Skin epidermis (tissue), 12 donors: ENCODE measurements around the gene MAP1S.

Experiments
- H3K27ac ChIP-seq, 21 experiments: fragments of 200-600 bp; sonication (generic) in 11 of 21; one replicate each; pipeline ENCODE4 v1.5.0; 2020; ENCODE audit warnings: mild to moderate bottlenecking in 3 of 21, inconsistent platforms in 2 of 21, moderate library complexity in 2 of 21
- H3K4me3 ChIP-seq, 7 experiments: fragments of 200-600 bp; sonication (generic) in 2 of 7; one replicate each; pipeline ENCODE4 v1.5.0; 2020; ENCODE audit warnings: inconsistent platforms in 2 of 7, mild to moderate bottlenecking in 2 of 7, moderate library complexity in 1 of 7

MAP1S gene, protein sequence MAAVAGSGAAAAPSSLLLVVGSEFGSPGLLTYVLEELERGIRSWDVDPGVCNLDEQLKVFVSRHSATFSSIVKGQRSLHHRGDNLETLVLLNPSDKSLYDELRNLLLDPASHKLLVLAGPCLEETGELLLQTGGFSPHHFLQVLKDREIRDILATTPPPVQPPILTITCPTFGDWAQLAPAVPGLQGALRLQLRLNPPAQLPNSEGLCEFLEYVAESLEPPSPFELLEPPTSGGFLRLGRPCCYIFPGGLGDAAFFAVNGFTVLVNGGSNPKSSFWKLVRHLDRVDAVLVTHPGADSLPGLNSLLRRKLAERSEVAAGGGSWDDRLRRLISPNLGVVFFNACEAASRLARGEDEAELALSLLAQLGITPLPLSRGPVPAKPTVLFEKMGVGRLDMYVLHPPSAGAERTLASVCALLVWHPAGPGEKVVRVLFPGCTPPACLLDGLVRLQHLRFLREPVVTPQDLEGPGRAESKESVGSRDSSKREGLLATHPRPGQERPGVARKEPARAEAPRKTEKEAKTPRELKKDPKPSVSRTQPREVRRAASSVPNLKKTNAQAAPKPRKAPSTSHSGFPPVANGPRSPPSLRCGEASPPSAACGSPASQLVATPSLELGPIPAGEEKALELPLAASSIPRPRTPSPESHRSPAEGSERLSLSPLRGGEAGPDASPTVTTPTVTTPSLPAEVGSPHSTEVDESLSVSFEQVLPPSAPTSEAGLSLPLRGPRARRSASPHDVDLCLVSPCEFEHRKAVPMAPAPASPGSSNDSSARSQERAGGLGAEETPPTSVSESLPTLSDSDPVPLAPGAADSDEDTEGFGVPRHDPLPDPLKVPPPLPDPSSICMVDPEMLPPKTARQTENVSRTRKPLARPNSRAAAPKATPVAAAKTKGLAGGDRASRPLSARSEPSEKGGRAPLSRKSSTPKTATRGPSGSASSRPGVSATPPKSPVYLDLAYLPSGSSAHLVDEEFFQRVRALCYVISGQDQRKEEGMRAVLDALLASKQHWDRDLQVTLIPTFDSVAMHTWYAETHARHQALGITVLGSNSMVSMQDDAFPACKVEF

GRCh38 chr19:17718947-17719711 is at the start of gene MAP1S:
MAP1S (plus strand) TSS chr19:17719480; CDS start chr19:17719503, 23 bp downstream.
- peak within 1 kb of the TSS in 20 of 21 experiments; percentile 38 to 86 (median 72) for H3K27ac ChIP-seq
- peak within 1 kb of the TSS; percentile 66 to 88 (median 78) for H3K4me3 ChIP-seq

DNA sequence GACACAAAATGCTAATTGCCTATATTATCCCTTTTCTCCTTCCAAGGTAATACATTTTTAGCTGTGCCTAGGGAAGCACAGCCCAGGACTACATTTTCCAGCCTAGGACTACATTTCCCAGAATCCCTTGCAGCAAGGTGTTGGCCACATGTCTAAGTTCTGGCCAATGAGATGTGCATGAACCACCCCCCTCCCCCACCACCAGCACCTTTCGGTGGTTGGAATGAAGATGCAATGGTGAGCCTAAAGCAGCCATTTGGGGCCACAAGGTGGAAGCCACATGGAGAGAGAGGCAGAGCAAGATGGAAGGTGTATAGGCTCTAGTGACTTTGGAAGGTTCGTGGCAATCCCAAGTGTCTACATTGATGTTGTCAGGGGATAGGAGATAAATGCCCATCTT is 47.4 kb upstream of the MAP1S start:
- Histone ChIP-seq H3K27ac (no peak overlapping the region), H3K4me3 (no peak overlapping the region)

- no peak overlapping the region for H3K27ac ChIP-seq
- no peak overlapping the region for H3K4me3 ChIP-seq
Observed at GRCh38 chr19:17673937-17674799, 45.1 kb upstream of the MAP1S start.

GRCh38 chr19:17676295-17676694 is 43.0 kb upstream of the MAP1S start:
- Histone ChIP-seq H3K4me3 (no peak overlapping the region), H3K27ac (no peak overlapping the region)

GRCh38 chr19:17677002-17677401 is 42.3 kb upstream of the MAP1S start:
- no peak overlapping the region for H3K4me3 ChIP-seq
- no peak overlapping the region for H3K27ac ChIP-seq

DNA sequence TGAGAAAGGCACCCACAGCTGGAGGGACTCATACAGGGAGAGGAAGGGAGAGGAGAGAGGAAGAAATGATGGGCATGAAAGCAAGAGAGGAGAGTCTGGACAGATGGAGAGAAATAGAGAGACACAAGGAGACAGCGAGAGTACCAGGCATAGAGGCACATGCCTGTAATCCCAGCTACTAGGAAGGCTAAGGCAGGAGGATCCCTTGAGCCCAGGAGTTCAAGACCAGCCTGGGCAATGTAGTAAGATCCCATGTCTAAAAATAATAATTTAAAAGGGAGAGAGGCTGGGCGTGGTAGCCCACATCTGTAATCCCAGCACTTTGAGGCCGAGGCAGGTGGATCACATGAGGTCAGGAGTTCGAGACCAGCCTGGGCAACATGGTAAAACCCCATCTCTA is 40.4 kb upstream of the MAP1S start:
- peak overlapping the region in 1 of 21 experiments; percentile 17 for H3K27ac ChIP-seq

DNA sequence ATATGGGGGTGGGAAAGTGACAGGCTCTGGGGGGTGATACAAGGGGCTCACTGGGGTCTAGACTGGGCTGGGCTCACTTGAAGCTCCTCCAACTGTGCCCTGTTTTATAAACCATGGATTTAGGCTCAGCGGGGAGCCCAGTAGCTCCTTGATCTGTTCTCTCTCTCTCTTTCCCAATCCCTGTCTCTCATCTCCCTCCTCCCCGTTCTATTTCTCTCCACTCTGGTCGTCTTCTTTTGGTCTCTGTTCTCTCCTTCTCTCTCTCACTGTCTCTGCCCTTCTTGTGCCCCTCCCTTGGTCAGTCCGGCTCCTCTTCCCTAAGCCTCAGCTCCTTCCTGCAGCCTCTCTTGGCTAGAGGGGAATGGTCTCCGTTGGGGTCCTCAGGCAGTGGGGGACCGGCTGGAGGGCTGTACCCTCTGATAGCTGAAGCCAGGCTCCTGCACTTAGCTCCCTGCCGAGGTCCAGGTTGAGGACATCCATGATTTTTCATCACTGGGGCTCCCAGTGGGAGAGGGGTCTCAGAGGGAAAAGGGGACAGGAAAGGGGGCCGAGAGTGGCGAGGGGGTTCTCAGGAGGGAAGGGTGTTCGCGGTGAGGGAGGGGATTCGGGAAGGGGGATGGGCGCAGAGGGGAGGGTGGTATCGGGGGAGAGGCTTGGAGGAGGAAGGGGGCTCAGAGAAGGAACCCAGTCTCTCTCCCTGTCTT is 39.6 kb upstream of the MAP1S start:
- Histone ChIP-seq H3K27ac (peak overlapping the region in 9 of 21 experiments; percentile 17 to 72 (median 57)), H3K4me3 (peak overlapping the region in 2 of 7 experiments; percentile 0 to 14)

More for the DNA sequence above, 40.4 kb upstream of the MAP1S start:
- H3K4me3 ChIP-seq, result no peak overlapping the region

DNA sequence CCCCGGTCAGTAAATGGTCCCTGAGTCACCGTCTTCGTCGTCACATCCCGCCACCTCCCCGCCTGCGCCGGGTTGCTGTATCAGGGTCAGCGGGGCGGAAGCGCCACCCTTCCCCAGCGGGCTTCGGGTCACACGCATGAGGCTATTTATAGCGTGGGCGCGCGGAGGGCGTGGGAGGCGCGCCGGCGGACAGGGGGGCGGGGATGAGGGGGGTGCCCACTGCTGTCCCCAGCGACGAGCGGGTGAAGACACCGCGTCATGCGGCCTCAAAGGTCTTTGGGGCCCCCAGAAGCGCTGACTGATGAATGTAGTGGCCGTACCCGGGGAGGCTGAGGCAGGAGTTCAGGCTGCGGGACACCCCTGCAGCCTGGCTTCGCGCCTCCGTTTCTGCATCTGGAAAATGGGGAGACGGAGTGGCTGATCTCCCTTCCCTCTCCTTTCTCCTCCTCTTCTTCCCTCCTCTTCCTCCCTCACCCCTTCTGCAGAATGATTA is 39.0 kb upstream of the MAP1S start:
- H3K4me3 ChIP-seq, result peak overlapping the region in 3 of 7 experiments; percentile 0 to 14 (median 13)
- H3K27ac ChIP-seq, result peak overlapping the region in 6 of 21 experiments; percentile 45 to 72 (median 62)

GRCh38 chr19:17681505-17682125 is 37.7 kb upstream of the MAP1S start:
- Histone ChIP-seq H3K27ac (no peak overlapping the region), H3K4me3 (no peak overlapping the region)

GRCh38 chr19:17682273-17682672 is 37.0 kb upstream of the MAP1S start:
- no peak overlapping the region for H3K27ac ChIP-seq
- no peak overlapping the region for H3K4me3 ChIP-seq

DNA sequence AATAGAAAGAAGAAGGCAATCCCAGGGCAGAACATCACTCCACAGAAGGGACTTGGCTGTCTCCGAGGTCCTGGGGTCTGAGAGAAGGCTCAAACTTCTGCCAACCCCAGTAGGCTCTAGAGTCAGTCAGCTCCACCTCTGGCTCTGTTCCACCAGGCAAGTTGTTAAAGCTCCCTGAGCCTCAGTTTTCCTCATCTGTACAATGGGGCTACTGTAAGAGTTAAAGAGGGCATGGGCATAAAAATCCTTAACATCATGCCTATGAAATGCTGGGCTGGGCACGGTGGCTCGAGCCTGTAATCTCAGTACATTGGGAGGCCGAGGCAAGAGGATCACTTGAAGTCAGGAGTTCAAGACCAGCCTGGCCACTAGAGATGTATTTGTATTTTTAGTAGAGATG is 36.2 kb upstream of the MAP1S start:
- no peak overlapping the region for H3K4me3 ChIP-seq
- H3K27ac ChIP-seq, result no peak overlapping the region

GRCh38 chr19:17684256-17684655 is 35.0 kb upstream of the MAP1S start:
- Histone ChIP-seq H3K4me3 (no peak overlapping the region), H3K27ac (no peak overlapping the region)

GRCh38 chr19:17685451-17686022 is 33.7 kb upstream of the MAP1S start:
- H3K27ac ChIP-seq, result no peak overlapping the region
- H3K4me3 ChIP-seq, result no peak overlapping the region

- no peak overlapping the region for H3K4me3 ChIP-seq
- H3K27ac ChIP-seq, result no peak overlapping the region
Observed at GRCh38 chr19:17686023-17686521, 33.2 kb upstream of the MAP1S start.

DNA sequence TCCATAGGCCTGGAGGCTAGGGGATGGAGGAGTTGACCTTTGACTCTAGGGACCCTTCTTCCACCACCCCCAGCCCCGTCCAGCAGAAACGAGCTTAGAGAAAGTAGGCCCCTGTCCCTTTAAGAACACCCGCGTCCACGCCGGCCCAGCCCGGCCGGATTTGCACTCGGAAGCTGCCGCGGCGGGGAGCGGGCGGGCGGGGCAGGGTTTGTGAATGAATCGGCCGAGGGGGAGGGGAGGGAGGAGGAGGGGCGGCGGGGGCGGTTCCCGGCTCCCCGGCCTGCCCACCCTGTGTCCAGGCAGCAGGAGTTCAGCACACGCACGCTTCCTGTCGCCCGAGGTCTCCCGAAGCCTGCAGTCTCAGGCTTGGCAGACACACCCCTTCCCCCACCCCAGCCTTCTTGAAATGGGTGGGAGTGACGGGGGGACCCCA is 32.7 kb upstream of the MAP1S start:
- no peak overlapping the region for H3K4me3 ChIP-seq

GRCh38 chr19:17687141-17687856 is 32.0 kb upstream of the MAP1S start:
- no peak overlapping the region for H3K27ac ChIP-seq
- H3K4me3 ChIP-seq, result peak overlapping the region in 1 of 7 experiments; percentile 8

More for the DNA sequence above, 32.7 kb upstream of the MAP1S start:
- peak overlapping the region in 1 of 21 experiments; percentile 21 for H3K27ac ChIP-seq
